D721Med (cell line): ENCODE data around the gene SLC46A1.
A peak's percentile ranks its signal among the peaks of the same experiment; 100 is the strongest.

Experiments used
- DNase-seq: peaks from one replicate; pipeline ENCODE4 v3.0.0; 2011; ENCODE audit warnings: low spot score; ENCODE audit not compliant: insufficient read length
- FAIRE-seq: peaks from 2 replicates; lab custom pipeline; 2011; peaks lifted over from hg19 to GRCh38; lab: Jason Lieb, UNC
- CTCF ChIP-seq: IDR thresholded peaks from 2 replicates; pipeline ENCODE4 v1.5.1; 2012; ENCODE audit warnings: mild to moderate bottlenecking, control low read depth; ENCODE audit not compliant: insufficient read depth; ENCODE audit errors: missing control alignments

The SLC46A1 gene

GRCh38 chr17:28427371-28427770, 21.4 kb upstream of the SLC46A1 start:
- TF ChIP-seq CTCF: no peak
- FAIRE-seq (no peak), DNase-seq (no peak)

- no peak for TF ChIP-seq CTCF
- DNase-seq: no peak
- FAIRE-seq: no peak
Measured at GRCh38 chr17:28426081-28426519, 20.1 kb upstream of the SLC46A1 start.

- FAIRE-seq: no peak
- no peak for DNase-seq
- no peak for TF ChIP-seq CTCF
Measured at GRCh38 chr17:28425206-28425605, 19.2 kb upstream of the SLC46A1 start.

GRCh38 chr17:28421787-28422305, 15.8 kb upstream of the SLC46A1 start:
- TF ChIP-seq CTCF: no peak
- no peak for FAIRE-seq
- DNase-seq: no peak

- FAIRE-seq: peak; percentile 35
- DNase-seq: no peak
- peak; percentile 95 for TF ChIP-seq CTCF
Measured at GRCh38 chr17:28416703-28417311, 10.8 kb upstream of the SLC46A1 start.

GRCh38 chr17:28415886-28416285, 9.9 kb upstream of the SLC46A1 start:
- DNase-seq: no peak
- no peak for FAIRE-seq
- TF ChIP-seq CTCF: no peak

GRCh38 chr17:28413804-28414203, 7.8 kb upstream of the SLC46A1 start:
- DNase-seq (no peak), FAIRE-seq (no peak)
- no peak for TF ChIP-seq CTCF
